Left kidney (tissue), 2 donors: ENCODE measurements around the gene BSG. TPM values are rescaled to one million over a fixed set of nuclear protein-coding genes. Genes with fewer than 3 reads are reported as not detected.
"Not testable (repeated sequence)": the region's sequence is repeated elsewhere in the genome, so short reads cannot be mapped to it uniquely, and the experiment has no call there.

ENCODE experiments used
- DNase-seq: peaks from one replicate; pipeline ENCODE4 v3.0.0-alpha.2; 2013
- polyA plus RNA-seq: library from polyadenylated mRNA; unstranded; fragments of 120-200 nt; gene quantifications from one replicate; pipeline ENCODE4 v1.2.1, GENCODE V29; 2013; ENCODE audit not compliant: insufficient read length

BSG gene
- polyA plus RNA-seq, 1 donor, result 366 TPM

DNA sequence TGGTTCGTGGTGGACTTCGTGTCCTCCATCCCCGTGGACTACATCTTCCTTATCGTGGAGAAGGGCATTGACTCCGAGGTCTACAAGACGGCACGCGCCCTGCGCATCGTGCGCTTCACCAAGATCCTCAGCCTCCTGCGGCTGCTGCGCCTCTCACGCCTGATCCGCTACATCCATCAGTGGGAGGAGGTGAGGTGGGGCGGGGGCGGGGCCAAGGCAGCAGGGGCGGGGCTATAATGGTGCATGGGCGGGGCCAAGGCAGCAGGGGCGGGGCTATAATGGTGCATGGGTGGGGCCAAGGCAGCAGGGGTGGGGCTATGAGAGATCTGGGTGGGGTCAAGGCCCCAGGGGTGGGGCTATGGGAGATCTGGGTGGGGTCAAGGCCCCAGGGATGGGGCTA, 31.4 kb downstream of the BSG start:
- DNase-seq, result not testable (repeated sequence)

GRCh38 chr19:604355-604754, 32.0 kb downstream of the BSG start:
- no peak for DNase-seq

DNA sequence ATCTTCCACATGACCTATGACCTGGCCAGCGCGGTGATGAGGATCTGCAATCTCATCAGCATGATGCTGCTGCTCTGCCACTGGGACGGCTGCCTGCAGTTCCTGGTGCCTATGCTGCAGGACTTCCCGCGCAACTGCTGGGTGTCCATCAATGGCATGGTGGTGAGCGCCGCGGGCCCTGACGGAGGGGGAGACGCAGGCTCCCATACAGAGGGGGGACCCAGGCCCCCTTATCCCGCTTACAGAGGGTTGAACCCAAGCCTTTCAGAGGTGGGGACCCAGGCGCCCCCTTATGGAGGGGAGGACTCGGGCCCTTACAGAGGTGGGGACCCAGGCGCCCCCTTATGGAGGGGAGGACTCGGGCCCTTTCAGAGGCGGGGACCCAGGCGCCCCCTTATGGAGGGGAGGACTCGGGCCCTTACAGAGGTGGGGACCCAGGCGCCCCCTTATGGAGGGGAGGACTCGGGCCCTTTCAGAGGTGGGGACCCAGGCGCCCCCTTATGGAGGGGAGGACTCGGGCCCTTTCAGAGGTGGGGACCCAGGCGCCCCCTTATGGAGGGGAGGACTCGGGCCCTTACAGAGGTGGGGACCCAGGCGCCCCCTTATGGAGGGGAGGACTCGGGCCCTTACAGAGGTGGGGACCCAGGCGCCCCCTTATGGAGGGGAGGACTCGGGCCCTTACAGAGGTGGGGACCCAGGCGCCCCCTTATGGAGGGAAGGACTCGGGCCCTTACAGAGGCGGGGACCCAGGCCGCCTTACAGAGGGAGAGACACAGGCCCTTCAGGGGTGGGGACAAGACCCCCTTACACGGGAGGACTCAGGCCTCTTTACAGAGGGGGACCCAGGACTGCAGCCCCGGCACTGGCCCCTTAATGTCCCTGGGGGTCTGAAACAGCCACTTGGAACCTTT, 32.9 kb downstream of the BSG start:
- not testable (repeated sequence) for DNase-seq

GRCh38 chr19:607301-608154, 35.1 kb downstream of the BSG start:
- no peak for DNase-seq

DNA sequence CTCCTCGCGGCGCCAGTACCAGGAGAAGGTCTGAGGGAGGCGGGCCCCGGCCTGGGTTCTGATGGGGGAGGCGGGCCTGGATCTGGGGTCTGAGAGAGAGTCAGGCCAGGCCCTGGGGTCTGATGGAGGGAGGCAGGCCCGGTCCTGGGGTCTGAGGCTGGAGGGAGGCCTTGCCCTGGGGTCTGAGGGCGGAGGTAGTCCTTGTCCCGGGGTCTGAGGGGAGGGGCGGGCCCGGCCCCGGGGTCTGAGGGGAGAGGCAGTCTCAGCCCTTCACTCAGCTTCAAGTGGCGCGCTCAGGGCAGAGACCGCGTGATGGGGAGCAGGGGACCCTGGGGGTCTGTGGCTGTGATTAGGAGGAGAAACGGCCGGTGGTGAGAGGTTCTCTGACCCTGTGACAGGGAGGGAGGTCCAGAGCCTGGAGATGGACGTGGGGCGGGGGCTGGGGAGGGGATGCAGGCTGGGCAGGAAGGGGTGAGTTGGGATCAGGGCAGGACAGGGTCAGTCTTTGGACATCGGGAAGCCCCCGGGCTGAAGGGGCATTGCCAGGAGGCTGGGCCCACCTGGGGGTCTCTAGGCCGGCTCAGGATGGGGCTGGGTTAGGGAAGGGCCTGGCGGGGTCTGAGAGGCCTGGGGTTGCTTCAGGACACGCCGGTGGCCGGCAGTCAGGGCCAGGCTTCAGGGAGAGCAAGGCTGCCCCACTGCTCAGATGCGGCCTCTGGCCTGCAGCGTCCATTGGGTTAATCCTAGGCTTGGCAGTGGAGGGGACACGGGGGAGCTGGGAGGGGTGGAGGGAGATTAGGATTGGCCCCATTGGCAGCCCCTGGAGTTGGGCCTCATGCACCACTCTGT, 36.0 kb downstream of the BSG start:
- DNase-seq, result no peak

- no peak for DNase-seq
Measured at GRCh38 chr19:609004-609346, 36.6 kb downstream of the BSG start.

DNA sequence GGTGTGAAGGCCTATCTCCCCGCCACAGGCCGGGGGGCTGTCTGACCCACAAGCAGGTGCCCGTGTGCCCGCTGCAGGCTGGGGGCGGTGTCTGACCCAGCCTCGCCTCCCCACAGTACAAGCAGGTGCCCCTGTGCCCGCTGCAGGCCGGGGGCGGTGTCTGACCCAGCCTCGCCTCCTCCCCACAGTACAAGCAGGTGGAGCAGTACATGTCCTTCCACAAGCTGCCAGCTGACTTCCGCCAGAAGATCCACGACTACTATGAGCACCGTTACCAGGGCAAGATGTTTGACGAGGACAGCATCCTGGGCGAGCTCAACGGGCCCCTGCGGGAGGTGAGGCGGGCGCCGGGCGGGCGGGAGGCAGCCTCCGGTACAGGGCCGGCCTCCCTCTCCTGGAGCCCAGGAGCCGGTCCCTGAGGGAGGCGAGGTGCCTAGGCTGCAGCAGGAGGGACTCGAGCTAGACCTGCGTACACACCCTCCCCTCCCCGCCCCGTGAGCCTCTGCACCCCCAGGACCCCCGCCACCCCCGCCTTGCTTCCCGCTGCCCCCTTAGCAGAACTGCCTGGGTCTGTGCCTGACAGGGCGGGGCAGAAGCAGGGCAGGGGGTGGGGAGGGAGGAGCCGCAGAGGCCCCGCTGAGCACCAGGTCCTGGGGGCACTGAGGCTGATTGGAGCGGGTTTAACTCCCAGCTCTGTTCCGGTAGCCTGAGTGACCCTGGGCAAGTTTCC, 37.8 kb downstream of the BSG start:
- no peak for DNase-seq

GRCh38 chr19:610801-611480, 38.5 kb downstream of the BSG start:
- no peak for DNase-seq

DNA sequence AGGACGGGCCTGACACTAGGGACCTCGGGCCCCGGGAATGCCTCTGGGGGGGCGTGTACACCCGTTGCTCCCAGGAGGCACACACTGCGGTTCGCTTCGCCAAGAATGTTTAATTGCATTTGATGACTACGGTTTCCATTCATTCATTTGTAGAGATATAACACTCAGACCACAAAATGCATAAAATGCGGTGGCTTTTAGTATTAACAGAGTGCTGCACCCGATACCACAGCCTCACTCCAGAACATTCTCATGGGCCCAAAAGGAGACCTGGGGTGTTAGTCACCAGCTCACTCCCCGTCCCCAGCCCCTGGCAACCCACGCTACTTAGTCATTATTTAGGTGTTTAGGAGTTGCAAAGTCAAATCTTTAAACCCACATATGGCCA, 39.1 kb downstream of the BSG start:
- DNase-seq, result no peak

DNA sequence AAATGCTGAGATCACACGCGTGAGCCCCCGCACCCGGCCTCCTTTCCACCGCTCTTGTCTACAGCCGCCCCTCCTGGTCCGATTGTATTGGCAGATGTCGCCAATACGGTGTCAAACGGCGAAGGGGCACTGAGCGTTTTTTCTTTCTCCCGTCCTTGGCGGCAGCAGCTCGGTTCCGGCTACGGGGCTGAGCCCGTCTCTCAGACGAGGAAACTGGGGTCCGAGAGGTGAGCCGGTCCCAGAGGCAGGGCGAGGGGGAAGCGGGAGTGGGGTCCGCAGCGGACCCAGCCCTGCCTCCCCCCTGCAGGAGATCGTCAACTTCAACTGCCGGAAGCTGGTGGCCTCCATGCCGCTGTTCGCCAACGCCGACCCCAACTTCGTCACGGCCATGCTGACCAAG, 40.5 kb downstream of the BSG start:
- no peak for DNase-seq

- DNase-seq, result no peak
Measured at GRCh38 chr19:613732-614567, 41.6 kb downstream of the BSG start.

DNA sequence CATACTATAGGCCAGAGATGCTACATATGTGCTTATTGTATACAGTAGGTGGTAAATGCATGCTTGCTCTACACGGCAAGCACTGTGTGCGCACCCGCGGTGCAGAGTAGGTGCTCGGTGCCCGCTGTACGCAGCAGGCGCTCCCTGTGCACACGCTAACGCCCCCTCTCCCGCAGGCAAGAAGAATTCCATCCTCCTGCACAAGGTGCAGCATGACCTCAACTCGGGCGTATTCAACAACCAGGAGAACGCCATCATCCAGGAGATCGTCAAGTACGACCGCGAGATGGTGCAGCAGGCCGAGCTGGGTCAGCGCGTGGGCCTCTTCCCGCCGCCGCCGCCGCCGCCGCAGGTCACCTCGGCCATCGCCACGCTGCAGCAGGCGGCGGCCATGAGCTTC, 43.2 kb downstream of the BSG start:
- no peak for DNase-seq

- no peak for DNase-seq
Measured at GRCh38 chr19:616062-616700, 43.8 kb downstream of the BSG start.

DNA sequence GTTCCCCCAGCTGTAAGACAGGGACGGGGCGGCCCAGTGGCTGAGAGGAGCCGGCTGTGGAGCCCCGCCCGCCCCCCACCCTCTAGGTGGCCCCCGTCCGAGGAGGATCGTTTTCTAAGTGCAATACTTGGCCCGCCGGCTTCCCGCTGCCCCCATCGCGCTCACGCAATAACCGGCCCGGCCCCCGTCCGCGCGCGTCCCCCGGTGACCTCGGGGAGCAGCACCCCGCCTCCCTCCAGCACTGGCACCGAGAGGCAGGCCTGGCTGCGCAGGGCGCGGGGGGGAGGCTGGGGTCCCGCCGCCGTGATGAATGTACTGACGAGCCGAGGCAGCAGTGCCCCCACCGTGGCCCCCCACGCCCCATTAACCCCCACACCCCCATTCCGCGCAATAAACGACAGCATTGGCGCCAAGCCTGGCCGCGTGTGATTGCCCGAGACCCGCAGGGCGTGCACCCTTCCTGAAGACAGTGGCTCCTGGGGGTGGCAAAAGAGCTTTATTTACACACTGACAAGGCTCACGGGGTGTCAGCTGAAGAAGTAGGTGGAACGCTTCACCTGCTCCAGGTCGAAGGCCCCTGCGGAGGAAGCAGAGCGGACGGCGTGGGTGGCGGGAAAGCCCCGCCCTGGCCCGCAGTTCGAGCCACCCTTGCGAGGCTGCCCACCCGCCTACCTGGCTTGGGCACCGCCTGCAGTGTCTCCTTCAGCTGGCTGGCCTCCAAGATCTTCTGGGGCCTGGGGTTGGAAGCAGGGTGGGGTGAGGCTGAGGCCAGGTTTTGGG, 44.5 kb downstream of the BSG start:
- DNase-seq, result no peak

DNA sequence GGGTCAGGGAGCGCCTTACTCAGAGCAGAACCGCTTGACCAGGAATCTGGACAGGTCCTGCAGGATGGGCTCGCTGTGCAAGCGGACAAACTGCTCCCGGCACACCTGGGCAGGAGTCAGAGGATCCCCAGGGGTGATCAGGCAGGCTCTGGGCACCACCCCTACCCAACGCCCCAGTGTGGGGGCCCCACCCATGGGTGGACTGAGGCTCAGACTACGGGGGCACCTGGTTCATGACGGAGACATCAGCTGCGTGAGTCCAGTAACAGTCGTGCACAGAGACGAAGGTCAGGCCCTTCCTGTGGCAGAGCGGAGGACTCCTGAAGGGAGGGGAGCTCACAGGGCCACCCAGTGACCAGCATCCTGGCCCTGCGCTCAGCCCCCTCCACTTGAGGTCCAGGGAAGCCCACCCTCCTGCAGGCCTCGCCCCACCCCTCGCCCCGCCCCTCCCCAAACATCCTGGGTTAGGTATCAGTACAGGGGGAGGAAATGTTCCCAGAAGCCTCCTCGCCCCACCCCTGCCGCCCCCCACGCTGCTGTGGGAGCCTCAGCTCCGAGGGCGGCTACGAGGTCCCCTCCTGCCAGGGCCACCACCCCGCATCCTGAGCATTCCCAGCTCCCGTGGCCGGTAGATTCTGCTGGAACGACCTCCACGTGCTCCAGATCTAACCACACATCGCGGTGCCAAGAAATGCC, 45.3 kb downstream of the BSG start:
- DNase-seq, result no peak

DNA sequence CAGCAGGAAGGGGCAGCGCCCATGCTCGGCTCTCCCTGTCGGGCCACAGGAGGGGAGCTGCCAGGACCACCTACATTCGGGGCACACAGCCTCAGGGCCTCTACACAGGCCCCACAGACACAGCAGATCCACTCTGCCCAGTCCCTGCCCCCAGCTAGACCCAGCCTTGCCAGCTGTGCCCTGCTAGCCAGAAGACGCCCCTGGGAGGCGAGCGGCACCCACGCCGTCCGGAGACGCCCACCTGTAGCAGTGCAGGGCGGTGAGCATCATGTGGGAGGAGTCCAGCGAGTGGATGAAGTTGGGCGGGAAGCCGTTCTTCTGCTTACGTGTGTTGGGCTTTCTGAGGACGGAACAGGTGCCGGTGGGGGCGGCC, 45.8 kb downstream of the BSG start:
- DNase-seq, result no peak

GRCh38 chr19:618674-619285, 46.4 kb downstream of the BSG start:
- DNase-seq, result no peak
